Heart left ventricle (tissue), 13 donors: Measurements from ENCODE around the gene MIF4GD.

Experiments used
- CTCF ChIP-seq, 12 donors: fragments of 200-600 bp; sonication (generic) in 4 of 12; IDR thresholded peaks; one replicate each; pipeline versions ENCODE4 v1.5.0 to v1.8.0; 2018 to 2022; ENCODE audit warnings: antibody characterized with exemption in 12 of 12, mild to moderate bottlenecking in 5 of 12
- POLR2A ChIP-seq, 2 donors: fragments of 450-650 bp; IDR thresholded peaks; one replicate each; pipeline ENCODE4 v1.6.1; 2017; ENCODE audit warnings: antibody characterized with exemption in 2 of 2, mild to moderate bottlenecking in 2 of 2, moderate library complexity in 2 of 2
- donor health status: ischemic (EF 13 %, LVEDD 7.1; RV severe dilation, severe dysfunction).
- donor health status: DM: no; HTN: yes; CAD: no.
- donor health status: DM: no; HTN: no; CAD: no.
- donor health status: ischemic (EF 25% LVEDD 6.9; RV normal size, moderate dysfunction).
- donor health status: ischemic (EF 25% LVEDD 5.7; RV mildly dilated, moderate dysfunction).
- donor health status: ischemic (EF 35%, LVEDD 5.7; RV mildly dilated, moderate dysfunction).
- donor health status: nonischemic (EF 11% LVEDD 7.7; RV severe dilation, severe dysfunction).
- donor health status: DM: yes; HTN: yes; CAD: no.
- donor health status: PGD.
- donor health status: ischemic (EF 29% LVEDD 5.4; RV normal size, mild dysfunction).
- donor health status: nonischemic (EF 23%, LVEDD 6.1; RV moderate dilation, normal function).

DNA sequence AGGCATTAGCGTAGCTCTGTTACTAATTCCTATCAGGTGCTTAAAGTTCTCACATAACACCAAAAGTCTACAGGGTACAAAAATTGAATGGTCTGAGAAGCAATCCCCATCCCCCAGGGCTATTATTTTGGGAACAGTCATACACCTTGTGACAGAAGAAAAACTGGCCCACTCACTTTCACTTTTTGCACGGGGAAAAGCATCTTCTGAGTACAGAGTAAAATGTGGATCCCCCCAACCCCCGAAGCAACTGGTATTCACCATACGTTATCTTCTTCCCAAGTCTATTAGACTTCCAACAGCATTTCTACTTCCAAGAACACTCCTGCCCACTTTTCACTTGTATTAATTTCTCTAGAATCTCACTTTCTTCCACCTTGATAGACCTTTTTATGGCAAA is 21.5 kb downstream of the MIF4GD start:
- no peak for TF ChIP-seq CTCF (IDR thresholded peaks at IDR 0.05)
- TF ChIP-seq POLR2A (IDR thresholded peaks at IDR 0.05): no peak
